ENCODE data around the gene CAMK1D. TPM values are rescaled to one million over a fixed set of nuclear protein-coding genes. Genes with fewer than 3 reads are reported as not detected.
"Not testable (repeated sequence)": the region's sequence is repeated elsewhere in the genome, so short reads cannot be mapped to it uniquely, and the experiment has no call there.

Gene CAMK1D
- total RNA-seq, 1 experiment from 2014 or later = 3.8 TPM

DNA sequence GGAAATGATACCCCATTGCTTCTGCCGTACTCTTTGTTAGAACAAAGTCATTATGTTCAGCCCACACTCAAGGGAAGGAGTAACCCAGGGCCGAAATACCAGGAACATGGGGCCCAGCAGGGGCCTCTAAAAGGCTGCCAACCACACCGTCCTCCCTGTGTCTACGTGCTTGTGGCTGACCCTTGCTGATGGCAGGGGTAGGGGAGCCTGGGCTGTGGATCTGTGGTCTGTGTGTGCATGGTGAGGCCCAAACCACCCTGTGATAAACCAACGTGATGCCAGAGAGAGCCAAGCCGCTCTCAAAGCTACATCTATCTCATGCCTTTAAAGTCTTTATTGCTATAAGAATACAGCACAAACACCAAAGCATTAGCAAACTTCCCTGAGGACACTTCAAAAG lies 493.0 kb downstream of the CAMK1D start:
- Histone ChIP-seq H3K4me1 (replicated peaks) (peaks cover 20% of the 10 kb centered on the region), H3K9me3 (replicated peaks) (no peaks in the 10 kb centered on the region), H3K27ac (no peak overlapping the region), H3K36me3 (no peaks in the 10 kb centered on the region), H3K27me3 (replicated peaks) (no peaks in the 10 kb centered on the region), H3K4me3 (no peak overlapping the region)
- no peak for DNase-seq (ENCODE audit: low read depth in 1 of 2, low spot score in 2 of 2)

DNA sequence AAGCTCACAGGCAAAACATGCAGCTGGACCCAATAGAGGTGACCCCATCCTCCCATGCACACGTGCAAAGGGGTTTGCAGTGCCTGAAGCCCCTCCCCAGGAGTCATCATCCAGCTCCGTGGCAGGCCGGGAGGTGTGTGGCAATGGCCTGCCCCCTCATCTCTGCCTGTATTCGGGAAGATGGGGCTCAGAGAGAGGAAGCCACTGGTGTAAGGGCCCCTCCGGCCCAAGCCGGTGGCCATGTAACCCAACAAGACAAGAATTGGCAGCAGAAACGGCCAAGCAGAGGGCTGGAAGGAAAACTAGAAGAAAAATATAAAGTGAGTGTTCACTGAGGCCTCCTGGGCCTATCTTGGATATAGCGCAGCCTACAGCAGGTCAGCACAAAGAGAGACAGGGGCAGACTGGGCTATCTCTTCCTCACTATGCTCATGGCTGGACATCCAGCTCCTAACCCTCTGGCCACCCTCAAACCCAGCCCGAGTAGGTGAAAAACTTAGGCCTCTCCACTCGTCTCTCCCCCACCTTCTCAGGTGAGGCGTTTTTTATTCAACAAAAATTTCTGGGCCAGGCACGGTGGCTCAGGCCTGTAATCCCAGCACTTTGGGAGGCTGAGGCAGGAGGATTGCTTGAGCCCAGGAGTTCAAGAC lies 494.1 kb downstream of the CAMK1D start:
- no peak overlapping the region for H3K27ac ChIP-seq
- H3K4me1 ChIP-seq (replicated peaks) = peaks cover 20% of the 10 kb centered on the region
- H3K36me3 ChIP-seq = no peaks in the 10 kb centered on the region
- no peaks in the 10 kb centered on the region for H3K27me3 ChIP-seq (replicated peaks)
- DNase-seq (ENCODE audit: low read depth in 1 of 2, low spot score in 2 of 2) = no peak
- H3K4me3 ChIP-seq = no peak overlapping the region
- no peaks in the 10 kb centered on the region for H3K9me3 ChIP-seq (replicated peaks)

DNA sequence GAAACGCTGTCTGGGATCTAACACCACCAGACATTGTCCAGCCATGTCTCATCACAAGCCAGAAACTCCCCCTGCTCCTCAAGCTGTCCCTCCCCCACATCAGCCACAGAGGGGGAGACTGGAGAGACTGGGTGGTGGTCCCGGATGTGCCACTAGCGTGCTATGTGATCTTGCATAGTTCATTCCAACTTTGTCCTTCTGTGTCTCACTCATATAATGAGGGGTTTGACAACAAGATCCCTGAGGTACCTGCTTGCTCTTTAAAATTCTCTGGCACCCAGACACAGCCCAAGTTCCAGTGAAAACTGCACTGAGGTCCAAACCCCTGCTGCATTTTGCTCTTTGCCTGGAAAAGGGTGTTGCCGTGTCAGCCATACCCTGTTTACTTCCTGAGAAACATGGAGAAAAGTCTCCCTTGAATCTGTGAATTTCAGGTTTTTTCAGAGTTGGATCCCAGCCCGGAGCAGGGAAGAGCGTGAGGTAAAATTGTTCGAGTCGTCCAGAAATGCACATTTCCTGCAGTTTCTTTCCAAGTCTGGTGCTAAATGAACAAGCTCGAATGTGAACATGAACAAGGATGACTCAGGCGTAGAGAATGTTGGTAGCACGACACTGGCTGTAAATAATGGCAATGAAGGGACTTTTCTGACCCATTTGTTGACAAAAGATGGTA lies 495.6 kb downstream of the CAMK1D start:
- Histone ChIP-seq H3K36me3 (no peaks in the 10 kb centered on the region), H3K9me3 (replicated peaks) (no peaks in the 10 kb centered on the region), H3K27me3 (replicated peaks) (no peaks in the 10 kb centered on the region), H3K4me3 (no peak overlapping the region), H3K4me1 (replicated peaks) (peaks cover 20% of the 10 kb centered on the region), H3K27ac (peak overlapping the region; percentile 79)
- DNase-seq (ENCODE audit: low read depth in 1 of 2, low spot score in 2 of 2) = peak; percentile 80 to 90

DNA sequence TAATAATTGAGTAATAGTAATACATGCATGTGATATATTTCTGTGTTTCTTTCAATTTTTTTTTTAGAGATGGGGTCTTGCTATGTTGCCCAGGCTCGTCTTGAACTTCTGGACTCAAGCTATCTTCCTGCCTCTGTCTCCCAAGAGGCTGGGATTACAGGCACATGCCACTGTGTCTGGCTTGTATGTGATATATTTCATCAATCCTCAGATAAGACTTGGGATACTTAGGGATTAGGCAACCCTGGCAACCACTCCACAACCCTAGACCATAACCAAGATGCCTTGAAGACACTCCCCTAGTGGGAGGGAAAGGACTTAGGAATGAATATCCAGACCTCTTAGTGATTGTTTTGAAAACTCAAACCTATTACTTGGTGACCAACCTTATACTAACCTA lies 497.4 kb downstream of the CAMK1D start:
- DNase-seq (ENCODE audit: low read depth in 1 of 2, low spot score in 2 of 2) = no peak
- Histone ChIP-seq H3K27ac (no peak overlapping the region), H3K4me3 (no peak overlapping the region), H3K36me3 (no peaks in the 10 kb centered on the region), H3K27me3 (replicated peaks) (no peaks in the 10 kb centered on the region), H3K4me1 (replicated peaks) (peaks cover 20% of the 10 kb centered on the region), H3K9me3 (replicated peaks) (no peaks in the 10 kb centered on the region)

DNA sequence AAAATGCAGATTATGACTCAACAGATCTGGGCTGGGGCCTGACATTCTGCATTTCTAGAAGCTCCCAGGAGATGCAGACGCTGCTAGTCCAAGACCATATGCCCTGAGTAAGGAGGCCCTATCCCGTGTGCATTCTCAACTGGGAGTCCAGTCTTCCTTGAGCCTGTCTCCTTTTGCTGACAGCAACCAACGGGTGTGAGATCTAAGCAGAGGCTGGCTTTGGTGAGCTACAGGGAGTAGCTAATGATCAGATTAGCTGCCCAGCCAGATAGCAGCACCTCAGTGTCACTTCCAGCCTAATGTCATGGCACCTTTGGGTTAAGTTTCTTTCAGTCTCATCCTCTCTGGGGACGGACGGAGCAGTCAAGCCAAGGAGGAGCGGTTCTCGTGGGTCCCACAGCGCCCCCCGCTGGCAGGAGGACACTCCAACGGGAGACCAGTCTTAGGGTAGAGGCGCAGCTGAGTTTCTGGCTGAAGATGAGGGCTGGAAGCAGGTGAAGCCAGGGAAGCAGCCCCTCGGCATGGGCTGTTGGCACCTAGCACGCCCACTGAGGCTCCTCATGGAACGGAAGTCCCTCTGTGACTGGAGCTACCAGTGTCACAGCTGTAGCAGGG lies 498.1 kb downstream of the CAMK1D start:
- Histone ChIP-seq H3K27me3 (replicated peaks) (no peaks in the 10 kb centered on the region), H3K4me3 (no peak overlapping the region), H3K27ac (no peak overlapping the region), H3K4me1 (replicated peaks) (peaks cover 20% of the 10 kb centered on the region), H3K36me3 (no peaks in the 10 kb centered on the region), H3K9me3 (replicated peaks) (no peaks in the 10 kb centered on the region)
- no peak for DNase-seq (ENCODE audit: low read depth in 1 of 2, low spot score in 2 of 2)

DNA sequence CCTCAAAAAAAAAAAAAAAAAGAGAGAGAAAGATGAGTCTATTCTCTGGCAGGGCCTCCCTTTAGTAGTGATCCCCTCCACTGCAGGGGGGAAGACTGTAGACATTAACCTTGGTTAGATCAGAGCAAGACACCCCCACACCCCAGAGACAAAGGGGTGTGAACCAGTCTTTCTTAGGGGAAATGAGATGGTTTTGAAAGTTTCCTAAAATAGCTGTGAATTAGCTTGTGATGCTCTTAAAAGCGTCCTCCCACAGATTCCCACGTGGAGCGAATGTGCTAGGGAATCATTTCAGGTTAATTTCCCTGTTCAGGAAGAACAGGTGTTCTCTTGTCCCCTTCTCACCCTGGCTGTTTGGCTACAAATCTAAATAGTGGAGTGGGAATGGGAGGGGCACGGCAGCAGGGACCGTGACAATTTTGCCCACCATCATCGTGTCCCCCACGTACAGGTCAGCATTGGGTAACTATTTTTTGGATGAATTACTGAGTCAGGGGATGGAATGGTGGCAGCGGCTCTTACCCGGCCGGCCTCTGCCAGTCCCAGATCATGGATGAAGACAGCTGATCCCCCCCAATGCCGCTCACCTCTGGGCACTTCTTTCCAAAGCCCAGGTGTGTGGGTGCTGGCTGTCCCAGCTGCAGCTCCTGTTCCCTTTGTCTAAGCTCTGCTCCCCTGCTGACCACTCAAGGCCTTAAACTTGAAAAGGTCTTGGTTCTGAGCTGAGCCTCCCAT lies 499.3 kb downstream of the CAMK1D start:
- H3K4me3 ChIP-seq = no peak overlapping the region
- H3K9me3 ChIP-seq (replicated peaks) = no peaks in the 10 kb centered on the region
- DNase-seq (ENCODE audit: low read depth in 1 of 2, low spot score in 2 of 2) = no peak
- no peak overlapping the region for H3K27ac ChIP-seq
- peaks cover 20% of the 10 kb centered on the region for H3K4me1 ChIP-seq (replicated peaks)
- no peaks in the 10 kb centered on the region for H3K27me3 ChIP-seq (replicated peaks)
- no peaks in the 10 kb centered on the region for H3K36me3 ChIP-seq

DNA sequence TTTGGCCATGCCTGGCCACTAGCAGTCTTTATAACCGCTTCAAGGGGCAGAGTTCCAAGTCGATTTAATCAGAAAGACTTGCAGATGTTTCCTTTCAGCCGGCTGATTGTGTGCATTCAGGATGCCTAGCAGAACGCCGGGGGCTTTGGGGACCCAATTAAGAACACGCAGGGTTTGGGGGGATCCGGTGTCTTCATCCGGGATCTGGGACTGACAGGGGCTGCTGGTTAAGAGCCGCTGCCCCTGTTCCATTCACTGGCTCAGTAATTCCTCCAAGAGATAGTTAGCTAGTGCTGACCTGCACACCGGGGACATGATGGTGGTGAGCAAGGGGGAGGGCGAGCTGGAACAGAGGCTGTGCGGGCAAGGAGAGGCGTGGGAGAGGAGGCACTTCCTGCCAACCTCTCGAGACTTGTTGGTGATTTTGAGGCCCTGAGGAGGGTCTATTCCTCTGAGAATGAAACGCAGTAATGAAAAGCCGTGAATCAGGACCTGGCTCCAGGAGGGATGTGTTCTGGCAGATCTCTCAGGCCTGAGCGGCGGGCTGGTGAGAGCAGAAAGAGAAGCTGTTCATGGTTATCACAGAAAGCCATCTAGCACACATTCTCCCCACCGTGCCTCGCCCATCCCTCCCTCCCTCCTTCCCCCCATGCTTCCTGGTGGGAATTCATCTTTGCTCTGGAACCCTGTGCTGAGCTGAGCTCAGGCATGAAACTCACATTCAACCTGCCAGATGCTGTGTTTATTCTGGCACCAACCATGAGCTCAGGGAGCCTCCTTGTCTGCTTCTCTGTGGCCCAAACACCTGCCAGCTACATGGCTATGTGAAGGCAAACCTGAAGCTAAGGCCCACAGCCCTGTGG lies 500.2 kb downstream of the CAMK1D start:
- Histone ChIP-seq H3K4me1 (replicated peaks) (peaks cover 14% of the 10 kb centered on the region), H3K9me3 (replicated peaks) (no peaks in the 10 kb centered on the region), H3K27me3 (replicated peaks) (no peaks in the 10 kb centered on the region), H3K36me3 (no peaks in the 10 kb centered on the region), H3K27ac (no peak overlapping the region), H3K4me3 (no peak overlapping the region)
- DNase-seq (ENCODE audit: low read depth in 1 of 2, low spot score in 2 of 2) = no peak

DNA sequence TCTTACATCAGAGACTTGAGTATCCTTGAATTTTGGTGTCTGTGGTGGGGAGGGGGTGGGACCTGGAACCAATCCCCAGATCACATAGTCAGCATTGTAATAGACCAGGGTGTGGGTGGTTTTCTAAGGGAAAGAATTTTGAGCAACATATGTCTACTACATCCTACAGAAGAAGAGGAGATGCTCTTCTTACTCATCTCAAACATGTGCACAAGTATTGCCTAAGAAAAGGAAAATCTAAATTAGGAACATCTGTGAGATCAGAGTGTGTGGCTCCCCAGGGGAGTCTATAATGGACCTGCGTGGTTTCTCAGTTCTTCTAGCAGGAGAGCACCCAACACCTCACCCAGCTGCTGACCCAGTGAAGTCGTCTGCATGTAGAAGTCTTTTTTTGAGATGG lies 503.3 kb downstream of the CAMK1D start:
- H3K36me3 ChIP-seq = no peaks in the 10 kb centered on the region
- 0 out of 2 replicates have a peak, but pooled peaks cover 4% of the 10 kb centered on the region for H3K27me3 ChIP-seq (replicated peaks)
- no peak for DNase-seq (ENCODE audit: low read depth in 1 of 2, low spot score in 2 of 2)
- no peaks in the 10 kb centered on the region for H3K4me1 ChIP-seq (replicated peaks)
- no peak overlapping the region for H3K4me3 ChIP-seq
- H3K9me3 ChIP-seq (replicated peaks) = no peaks in the 10 kb centered on the region
- H3K27ac ChIP-seq = no peak overlapping the region

DNA sequence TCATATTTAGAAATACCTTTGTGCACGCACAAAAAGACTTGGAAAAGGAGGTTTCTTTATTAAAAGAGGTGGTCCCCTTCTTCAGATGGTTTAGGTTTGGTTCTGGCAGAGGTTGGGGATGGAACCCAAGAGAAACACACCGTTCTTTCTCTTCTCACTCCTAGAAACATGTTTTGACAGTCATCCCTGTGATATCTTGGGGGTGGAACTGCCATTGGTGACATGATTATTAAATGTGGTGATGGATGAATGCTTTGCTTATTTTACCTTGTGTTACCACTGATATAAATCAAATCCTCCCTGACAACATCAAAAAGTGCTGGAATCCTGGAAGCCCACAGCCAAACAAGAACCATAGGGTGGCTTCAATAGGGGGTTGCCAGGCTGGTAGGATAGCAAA lies 505.6 kb downstream of the CAMK1D start:
- no peak overlapping the region for H3K4me3 ChIP-seq
- H3K27me3 ChIP-seq (replicated peaks) = 0 out of 2 replicates have a peak, but pooled peaks cover 6% of the 10 kb centered on the region
- H3K4me1 ChIP-seq (replicated peaks) = no peaks in the 10 kb centered on the region
- no peak overlapping the region for H3K27ac ChIP-seq
- no peak for DNase-seq (ENCODE audit: low read depth in 1 of 2, low spot score in 2 of 2)
- H3K9me3 ChIP-seq (replicated peaks) = no peaks in the 10 kb centered on the region
- H3K36me3 ChIP-seq = no peaks in the 10 kb centered on the region

DNA sequence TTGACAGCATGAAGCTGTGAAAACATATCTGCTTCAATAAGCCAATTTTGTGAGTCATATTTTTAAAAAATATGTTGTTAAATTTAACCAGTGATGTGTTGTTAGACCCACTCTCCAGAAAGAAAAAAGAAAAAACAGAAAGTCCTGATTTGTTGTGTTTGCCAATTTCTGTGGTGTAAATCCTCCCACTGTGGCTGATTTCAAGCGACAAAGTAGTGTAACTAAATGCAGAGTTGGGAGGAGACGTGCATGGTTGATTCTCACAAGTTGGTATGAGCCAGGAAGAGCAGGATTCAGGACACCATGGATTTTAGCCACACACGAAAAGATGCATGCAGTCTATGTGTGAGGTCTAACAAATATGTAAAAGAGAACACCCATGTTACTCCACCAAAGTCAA lies 513.1 kb downstream of the CAMK1D start:
- Histone ChIP-seq H3K4me1 (replicated peaks) (0 out of 2 replicates have a peak, but pooled peaks cover 3% of the 10 kb centered on the region), H3K36me3 (no peaks in the 10 kb centered on the region), H3K9me3 (replicated peaks) (peaks cover 2% of the 10 kb centered on the region; the same call in 1 of the 2 replicates), H3K27ac (no peak overlapping the region), H3K27me3 (replicated peaks) (0 out of 2 replicates have a peak, but pooled peaks cover 2% of the 10 kb centered on the region), H3K4me3 (no peak overlapping the region)
- DNase-seq (ENCODE audit: low read depth in 1 of 2, low spot score in 2 of 2) = no peak

DNA sequence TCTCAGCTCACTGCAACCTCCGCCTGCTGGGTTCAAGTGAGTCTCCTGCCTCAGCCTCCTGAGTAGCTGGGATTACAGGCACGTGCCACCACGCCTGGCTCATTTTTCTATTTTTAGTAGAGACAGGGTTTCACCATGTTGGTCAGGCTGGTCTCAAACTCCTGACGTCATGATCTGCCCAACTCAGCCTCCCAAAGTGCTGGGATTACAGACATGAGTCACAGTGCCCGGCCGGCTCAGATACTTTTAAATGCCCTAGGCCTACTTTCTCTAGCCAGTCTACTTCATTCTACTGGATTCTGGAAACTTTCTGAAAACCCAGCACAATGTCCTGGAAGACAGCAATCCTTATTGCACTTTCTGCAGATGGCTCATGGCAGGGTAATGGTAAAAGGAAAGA lies 516.2 kb downstream of the CAMK1D start:
- not testable (repeated sequence) for DNase-seq (ENCODE audit: low read depth in 1 of 2, low spot score in 2 of 2)

DNA sequence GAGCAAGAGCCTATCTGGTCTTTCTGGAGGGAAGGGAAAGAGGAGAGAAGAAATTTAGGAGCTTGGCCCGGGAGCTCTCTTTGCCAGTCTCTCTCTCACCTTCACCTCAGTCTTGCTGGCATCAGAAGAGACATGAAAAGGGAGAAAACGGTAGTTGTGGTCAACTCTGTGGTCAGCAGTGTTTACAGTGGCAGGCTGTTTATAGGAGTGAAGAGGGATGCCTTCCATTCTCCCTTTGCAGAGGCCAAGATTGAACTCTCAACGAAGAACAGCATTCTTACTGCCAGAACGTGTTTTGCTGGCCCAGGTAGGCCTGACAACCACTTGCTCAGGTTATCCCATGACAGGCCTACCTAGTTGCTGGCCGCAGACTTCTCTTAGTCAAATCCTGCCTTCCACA lies 518.9 kb downstream of the CAMK1D start:
- H3K4me1 ChIP-seq (replicated peaks) = peaks cover 9% of the 10 kb centered on the region
- H3K27me3 ChIP-seq (replicated peaks) = no peaks in the 10 kb centered on the region; the same call in 1 of the 2 replicates
- no peak overlapping the region for H3K4me3 ChIP-seq
- H3K9me3 ChIP-seq (replicated peaks) = no peaks in the 10 kb centered on the region
- peak in 1 of 2 experiments; percentile 42 for DNase-seq (ENCODE audit: low read depth in 1 of 2, low spot score in 2 of 2)
- H3K27ac ChIP-seq = no peak overlapping the region
- no peaks in the 10 kb centered on the region for H3K36me3 ChIP-seq

More for the DNA sequence above, 516.2 kb downstream of the CAMK1D start:
- not testable (repeated sequence) for H3K27me3 ChIP-seq (replicated peaks); H3K27ac ChIP-seq; H3K4me3 ChIP-seq; H3K9me3 ChIP-seq (replicated peaks); H3K4me1 ChIP-seq (replicated peaks); H3K36me3 ChIP-seq

DNA sequence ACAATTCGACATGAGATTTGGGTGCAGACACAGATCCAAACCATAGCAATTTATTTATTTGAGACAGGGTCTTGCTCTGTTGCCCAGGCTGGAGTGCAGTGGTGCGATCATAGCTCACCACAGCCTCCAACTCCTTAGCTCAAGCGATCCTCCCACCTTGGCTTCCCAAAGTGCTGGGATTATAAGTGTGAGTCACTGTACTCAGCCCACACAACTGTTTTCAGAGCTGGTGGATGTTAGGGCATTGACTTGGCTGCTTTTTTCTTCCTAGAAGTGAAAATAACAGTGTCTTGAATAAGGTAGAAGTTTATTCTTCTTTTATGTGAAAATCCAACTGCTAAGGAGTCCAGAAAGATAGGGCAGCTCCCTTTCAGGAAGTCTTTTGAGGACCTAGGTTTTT lies 520.1 kb downstream of the CAMK1D start:
- Histone ChIP-seq H3K4me1 (replicated peaks) (peaks cover 9% of the 10 kb centered on the region), H3K27ac (no peak overlapping the region), H3K27me3 (replicated peaks) (no peaks in the 10 kb centered on the region; the same call in 1 of the 2 replicates), H3K4me3 (no peak overlapping the region), H3K36me3 (no peaks in the 10 kb centered on the region), H3K9me3 (replicated peaks) (no peaks in the 10 kb centered on the region)
- DNase-seq (ENCODE audit: low read depth in 1 of 2, low spot score in 2 of 2) = no peak

Data from SJSA1 (cell line).